ENCODE data around the gene RGS11. TPM values are rescaled to one million over a fixed set of nuclear protein-coding genes. Genes with fewer than 3 reads are reported as not detected.
"Not testable (repeated sequence)": the region's sequence is repeated elsewhere in the genome, so short reads cannot be mapped to it uniquely, and the experiment has no call there.

RGS11 gene
- total RNA-seq, 1 experiment from 2014 or later: not detected

DNA sequence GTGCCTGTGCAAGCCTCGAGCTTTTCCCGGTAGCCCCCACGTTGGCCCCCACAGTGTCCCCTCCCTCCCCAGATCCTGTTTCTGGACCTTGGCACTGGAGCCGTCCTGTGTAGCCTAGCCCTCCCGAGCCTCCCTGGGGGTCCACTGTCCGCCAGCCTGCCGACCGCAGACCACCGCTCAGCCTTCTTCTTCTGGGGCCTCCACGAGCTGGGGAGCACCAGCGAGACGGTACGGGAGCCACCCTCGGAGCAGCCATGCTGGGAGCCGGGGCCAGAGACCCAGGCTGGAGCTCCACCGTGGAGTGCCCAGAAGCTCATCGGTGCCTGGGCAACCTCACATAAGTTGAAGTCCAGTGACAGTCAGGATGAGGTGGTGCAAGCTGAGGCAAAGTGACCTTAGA, 11.8 kb downstream of the RGS11 start:
- H3K9ac ChIP-seq (ENCODE audit: low read length): no peak overlapping the region
- no peak for DNase-seq
- H2AFZ ChIP-seq (ENCODE audit: low read length): no peak overlapping the region
- H3K4me2 ChIP-seq (ENCODE audit: low read depth, low read length, poor library complexity, severe bottlenecking): no peak overlapping the region
- H3K27ac ChIP-seq (ENCODE audit: low read length): no peak overlapping the region
- no peak overlapping the region for H3K4me3 ChIP-seq (ENCODE audit: low read length)
- H4K20me1 ChIP-seq (ENCODE audit: insufficient read depth, low read depth, low read length): no peaks in the 10 kb centered on the region
- H3K36me3 ChIP-seq (ENCODE audit: insufficient read depth, low read length): no peaks in the 10 kb centered on the region
- H3K79me2 ChIP-seq (ENCODE audit: low read length): no peaks in the 10 kb centered on the region
- H3K4me1 ChIP-seq (ENCODE audit: low read length): no peaks in the 10 kb centered on the region
- no peaks in the 10 kb centered on the region for H3K27me3 ChIP-seq (ENCODE audit: low read length)
- H3K9me2 ChIP-seq (replicated peaks; ENCODE audit: insufficient read depth, low read length): no peaks in the 10 kb centered on the region
- H3K9me3 ChIP-seq (ENCODE audit: low read length): no peaks in the 10 kb centered on the region

DNA sequence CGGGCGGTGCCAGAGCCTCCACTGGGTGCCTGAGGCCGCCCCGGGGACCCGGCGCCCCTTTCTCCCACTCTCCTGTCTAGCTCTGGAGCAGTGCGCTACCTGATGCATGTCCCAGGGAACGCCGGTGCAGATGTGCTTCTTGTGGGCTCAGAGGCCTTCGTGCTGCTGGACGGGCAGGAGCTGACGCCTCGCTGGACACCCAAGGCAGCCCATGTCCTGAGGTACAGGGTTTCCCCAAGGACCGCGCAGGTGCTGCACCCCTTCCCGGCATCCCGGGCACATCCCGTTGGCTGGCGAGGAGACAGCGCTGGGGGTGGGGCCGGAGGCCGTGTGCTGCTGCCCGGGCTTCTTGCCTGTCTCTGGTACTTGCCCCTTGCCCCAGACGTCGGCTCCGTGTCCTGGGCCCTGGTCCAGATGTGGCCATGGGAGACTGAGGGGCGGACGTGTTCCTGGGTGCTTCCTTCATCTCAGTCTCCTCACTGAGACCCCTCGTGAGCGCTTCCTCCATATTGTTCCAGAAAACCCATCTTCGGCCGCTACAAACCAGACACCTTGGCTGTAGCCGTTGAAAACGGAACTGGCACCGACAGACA, 12.5 kb downstream of the RGS11 start:
- no peaks in the 10 kb centered on the region for H4K20me1 ChIP-seq (ENCODE audit: insufficient read depth, low read depth, low read length)
- H3K36me3 ChIP-seq (ENCODE audit: insufficient read depth, low read length): no peaks in the 10 kb centered on the region
- H3K4me3 ChIP-seq (ENCODE audit: low read length): no peak overlapping the region
- no peaks in the 10 kb centered on the region for H3K9me3 ChIP-seq (ENCODE audit: low read length)
- H3K9me2 ChIP-seq (replicated peaks; ENCODE audit: insufficient read depth, low read length): no peaks in the 10 kb centered on the region
- no peaks in the 10 kb centered on the region for H3K27me3 ChIP-seq (ENCODE audit: low read length)
- no peak overlapping the region for H2AFZ ChIP-seq (ENCODE audit: low read length)
- no peak overlapping the region for H3K4me2 ChIP-seq (ENCODE audit: low read depth, low read length, poor library complexity, severe bottlenecking)
- no peaks in the 10 kb centered on the region for H3K4me1 ChIP-seq (ENCODE audit: low read length)
- no peaks in the 10 kb centered on the region for H3K79me2 ChIP-seq (ENCODE audit: low read length)
- no peak overlapping the region for H3K27ac ChIP-seq (ENCODE audit: low read length)
- no peak for DNase-seq
- H3K9ac ChIP-seq (ENCODE audit: low read length): no peak overlapping the region

GRCh38 chr16:262121-262745, 13.5 kb downstream of the RGS11 start:
- Histone ChIP-seq H3K27me3 (ENCODE audit: low read length) (no peaks in the 10 kb centered on the region), H2AFZ (ENCODE audit: low read length) (no peak overlapping the region), H3K9me2 (replicated peaks; ENCODE audit: insufficient read depth, low read length) (no peaks in the 10 kb centered on the region), H4K20me1 (ENCODE audit: insufficient read depth, low read depth, low read length) (no peaks in the 10 kb centered on the region), H3K27ac (ENCODE audit: low read length) (no peak overlapping the region), H3K4me2 (ENCODE audit: low read depth, low read length, poor library complexity, severe bottlenecking) (no peak overlapping the region), H3K36me3 (ENCODE audit: insufficient read depth, low read length) (no peaks in the 10 kb centered on the region), H3K4me3 (ENCODE audit: low read length) (no peak overlapping the region), H3K9me3 (ENCODE audit: low read length) (no peaks in the 10 kb centered on the region), H3K79me2 (ENCODE audit: low read length) (no peaks in the 10 kb centered on the region), H3K9ac (ENCODE audit: low read length) (no peak overlapping the region), H3K4me1 (ENCODE audit: low read length) (no peaks in the 10 kb centered on the region)
- no peak for DNase-seq

DNA sequence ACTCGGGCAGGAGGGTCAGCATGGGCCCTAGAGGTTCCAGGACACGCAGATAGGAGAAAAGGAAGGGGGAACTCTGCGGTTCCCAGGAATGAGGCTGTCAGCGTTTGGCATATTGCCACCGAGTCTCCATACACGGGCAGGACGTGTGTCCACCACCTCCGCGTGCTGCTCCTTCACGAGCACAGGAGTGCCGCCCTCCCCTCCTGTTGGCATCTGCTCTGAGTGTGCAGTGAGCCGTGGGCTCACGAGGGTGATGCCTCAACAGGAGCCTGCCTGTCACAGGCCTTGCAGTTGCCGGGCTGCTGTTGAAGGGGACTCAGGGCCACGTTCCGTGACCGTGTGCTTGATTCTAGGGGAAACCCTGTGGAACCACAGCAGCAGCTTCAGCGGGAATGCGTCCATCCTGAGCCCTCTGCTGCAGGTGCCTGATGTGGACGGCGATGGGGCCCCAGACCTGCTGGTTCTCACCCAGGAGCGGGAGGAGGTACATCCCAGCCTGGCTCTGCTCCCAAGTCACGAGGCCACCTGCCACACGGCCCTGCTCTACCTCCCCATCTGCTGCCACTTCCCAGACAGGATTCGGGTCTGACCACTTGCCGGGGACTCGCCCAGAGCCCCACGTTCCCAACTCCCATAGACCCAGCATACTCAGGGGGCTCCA, 14.6 kb downstream of the RGS11 start:
- H3K4me1 ChIP-seq (ENCODE audit: low read length): no peaks in the 10 kb centered on the region
- no peak for DNase-seq
- no peaks in the 10 kb centered on the region for H3K27me3 ChIP-seq (ENCODE audit: low read length)
- no peaks in the 10 kb centered on the region for H3K36me3 ChIP-seq (ENCODE audit: insufficient read depth, low read length)
- no peaks in the 10 kb centered on the region for H3K9me2 ChIP-seq (replicated peaks; ENCODE audit: insufficient read depth, low read length)
- H3K79me2 ChIP-seq (ENCODE audit: low read length): no peaks in the 10 kb centered on the region
- H3K9me3 ChIP-seq (ENCODE audit: low read length): no peaks in the 10 kb centered on the region
- no peak overlapping the region for H3K4me2 ChIP-seq (ENCODE audit: low read depth, low read length, poor library complexity, severe bottlenecking)
- H2AFZ ChIP-seq (ENCODE audit: low read length): no peak overlapping the region
- no peak overlapping the region for H3K4me3 ChIP-seq (ENCODE audit: low read length)
- H4K20me1 ChIP-seq (ENCODE audit: insufficient read depth, low read depth, low read length): no peaks in the 10 kb centered on the region
- no peak overlapping the region for H3K27ac ChIP-seq (ENCODE audit: low read length)
- no peak overlapping the region for H3K9ac ChIP-seq (ENCODE audit: low read length)

DNA sequence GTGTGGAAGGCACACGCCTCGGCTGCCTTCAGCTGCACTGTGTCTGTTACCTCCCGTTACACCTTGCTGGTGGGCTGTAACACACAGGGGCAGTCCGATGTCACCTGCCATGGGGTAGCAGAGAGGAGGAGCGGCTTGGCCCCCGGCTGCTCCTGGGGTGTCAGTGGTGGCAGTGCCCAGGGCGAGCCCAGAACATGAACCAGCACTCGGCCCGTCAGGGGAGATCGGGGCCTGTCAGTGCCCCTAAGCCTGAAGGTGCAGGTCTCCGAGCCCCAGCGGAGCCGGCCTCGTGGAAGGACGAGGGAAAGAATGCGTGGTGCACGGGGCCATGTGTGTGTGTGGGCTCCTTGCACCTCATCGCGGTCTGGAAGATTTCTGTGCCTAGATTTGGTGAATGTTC, 15.4 kb downstream of the RGS11 start:
- Histone ChIP-seq H3K27ac (ENCODE audit: low read length) (no peak overlapping the region), H3K9me2 (replicated peaks; ENCODE audit: insufficient read depth, low read length) (no peaks in the 10 kb centered on the region), H3K9me3 (ENCODE audit: low read length) (no peaks in the 10 kb centered on the region), H3K4me3 (ENCODE audit: low read length) (no peak overlapping the region), H3K9ac (ENCODE audit: low read length) (no peak overlapping the region), H2AFZ (ENCODE audit: low read length) (no peak overlapping the region), H3K4me1 (ENCODE audit: low read length) (no peaks in the 10 kb centered on the region), H3K27me3 (ENCODE audit: low read length) (no peaks in the 10 kb centered on the region), H3K79me2 (ENCODE audit: low read length) (no peaks in the 10 kb centered on the region), H3K36me3 (ENCODE audit: insufficient read depth, low read length) (no peaks in the 10 kb centered on the region), H3K4me2 (ENCODE audit: low read depth, low read length, poor library complexity, severe bottlenecking) (no peak overlapping the region), H4K20me1 (ENCODE audit: insufficient read depth, low read depth, low read length) (no peaks in the 10 kb centered on the region)
- DNase-seq: no peak

GRCh38 chr16:259814-260253, 15.9 kb downstream of the RGS11 start:
- no peak for DNase-seq
- Histone ChIP-seq H3K9me3 (ENCODE audit: low read length) (no peaks in the 10 kb centered on the region), H3K36me3 (ENCODE audit: insufficient read depth, low read length) (no peaks in the 10 kb centered on the region), H3K4me1 (ENCODE audit: low read length) (no peaks in the 10 kb centered on the region), H3K9me2 (replicated peaks; ENCODE audit: insufficient read depth, low read length) (no peaks in the 10 kb centered on the region), H3K27ac (ENCODE audit: low read length) (no peak overlapping the region), H4K20me1 (ENCODE audit: insufficient read depth, low read depth, low read length) (no peaks in the 10 kb centered on the region), H3K79me2 (ENCODE audit: low read length) (no peaks in the 10 kb centered on the region), H2AFZ (ENCODE audit: low read length) (no peak overlapping the region), H3K4me2 (ENCODE audit: low read depth, low read length, poor library complexity, severe bottlenecking) (no peak overlapping the region), H3K27me3 (ENCODE audit: low read length) (no peaks in the 10 kb centered on the region), H3K4me3 (ENCODE audit: low read length) (no peak overlapping the region), H3K9ac (ENCODE audit: low read length) (no peak overlapping the region)

DNA sequence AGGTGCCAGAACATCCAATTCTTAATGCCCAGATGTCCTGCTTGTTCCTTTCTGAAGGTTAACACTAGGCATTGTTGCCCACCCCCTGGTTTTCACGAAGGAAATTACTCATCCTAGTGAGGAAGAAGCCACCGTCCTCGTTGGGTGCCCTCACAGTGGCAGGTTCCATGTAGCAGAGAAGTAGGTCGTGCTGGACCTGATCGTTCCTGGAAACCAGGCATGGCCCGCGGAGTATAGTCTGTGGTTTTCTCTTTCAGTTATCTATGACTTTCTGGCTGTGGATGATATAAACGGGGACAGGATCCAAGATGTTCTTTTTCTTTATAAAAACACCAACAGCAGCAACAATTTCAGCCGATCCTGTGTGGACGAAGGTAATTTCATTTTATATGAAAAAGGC, 16.5 kb downstream of the RGS11 start:
- no peaks in the 10 kb centered on the region for H3K27me3 ChIP-seq (ENCODE audit: low read length)
- no peaks in the 10 kb centered on the region for H3K36me3 ChIP-seq (ENCODE audit: insufficient read depth, low read length)
- H3K4me3 ChIP-seq (ENCODE audit: low read length): no peak overlapping the region
- H3K9me2 ChIP-seq (replicated peaks; ENCODE audit: insufficient read depth, low read length): no peaks in the 10 kb centered on the region
- H2AFZ ChIP-seq (ENCODE audit: low read length): no peak overlapping the region
- no peak overlapping the region for H3K4me2 ChIP-seq (ENCODE audit: low read depth, low read length, poor library complexity, severe bottlenecking)
- H3K79me2 ChIP-seq (ENCODE audit: low read length): no peaks in the 10 kb centered on the region
- no peak overlapping the region for H3K9ac ChIP-seq (ENCODE audit: low read length)
- no peaks in the 10 kb centered on the region for H3K9me3 ChIP-seq (ENCODE audit: low read length)
- DNase-seq: no peak
- no peak overlapping the region for H3K27ac ChIP-seq (ENCODE audit: low read length)
- H4K20me1 ChIP-seq (ENCODE audit: insufficient read depth, low read depth, low read length): no peaks in the 10 kb centered on the region
- no peaks in the 10 kb centered on the region for H3K4me1 ChIP-seq (ENCODE audit: low read length)

DNA sequence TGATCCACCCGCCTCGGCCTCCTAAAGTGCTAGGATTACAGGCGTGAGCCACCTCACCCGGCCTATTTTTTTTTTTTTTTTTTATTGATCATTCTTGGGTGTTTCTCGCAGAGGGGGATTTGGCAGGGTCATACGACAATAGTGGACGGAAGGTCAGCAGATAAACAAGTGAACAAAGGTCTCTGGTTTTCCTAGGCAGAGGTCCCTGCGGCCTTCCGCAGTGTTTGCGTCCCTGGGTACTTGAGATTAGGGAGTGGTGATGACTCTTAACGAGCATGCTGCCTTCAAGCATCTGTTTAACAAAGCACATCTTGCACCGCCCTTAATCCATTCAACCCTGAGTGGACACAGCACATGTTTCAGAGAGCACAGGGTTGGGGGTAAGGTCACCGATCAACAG, 17.7 kb downstream of the RGS11 start:
- not testable (repeated sequence) for H2AFZ ChIP-seq (ENCODE audit: low read length); H3K9me2 ChIP-seq (replicated peaks; ENCODE audit: insufficient read depth, low read length); H3K79me2 ChIP-seq (ENCODE audit: low read length); H4K20me1 ChIP-seq (ENCODE audit: insufficient read depth, low read depth, low read length); H3K9me3 ChIP-seq (ENCODE audit: low read length); H3K4me2 ChIP-seq (ENCODE audit: low read depth, low read length, poor library complexity, severe bottlenecking); H3K27ac ChIP-seq (ENCODE audit: low read length); H3K9ac ChIP-seq (ENCODE audit: low read length); H3K4me1 ChIP-seq (ENCODE audit: low read length); H3K27me3 ChIP-seq (ENCODE audit: low read length); DNase-seq; H3K4me3 ChIP-seq (ENCODE audit: low read length); H3K36me3 ChIP-seq (ENCODE audit: insufficient read depth, low read length)
